ENCODE data around the gene GYG2. TPM values are rescaled to one million over a fixed set of nuclear protein-coding genes. Genes with fewer than 3 reads are reported as not detected.
"Not testable (repeated sequence)": the region's sequence is repeated elsewhere in the genome, so short reads cannot be mapped to it uniquely, and the experiment has no call there.

Gene GYG2
- total RNA-seq, 2 experiments from 2014 or later = not detected

DNA sequence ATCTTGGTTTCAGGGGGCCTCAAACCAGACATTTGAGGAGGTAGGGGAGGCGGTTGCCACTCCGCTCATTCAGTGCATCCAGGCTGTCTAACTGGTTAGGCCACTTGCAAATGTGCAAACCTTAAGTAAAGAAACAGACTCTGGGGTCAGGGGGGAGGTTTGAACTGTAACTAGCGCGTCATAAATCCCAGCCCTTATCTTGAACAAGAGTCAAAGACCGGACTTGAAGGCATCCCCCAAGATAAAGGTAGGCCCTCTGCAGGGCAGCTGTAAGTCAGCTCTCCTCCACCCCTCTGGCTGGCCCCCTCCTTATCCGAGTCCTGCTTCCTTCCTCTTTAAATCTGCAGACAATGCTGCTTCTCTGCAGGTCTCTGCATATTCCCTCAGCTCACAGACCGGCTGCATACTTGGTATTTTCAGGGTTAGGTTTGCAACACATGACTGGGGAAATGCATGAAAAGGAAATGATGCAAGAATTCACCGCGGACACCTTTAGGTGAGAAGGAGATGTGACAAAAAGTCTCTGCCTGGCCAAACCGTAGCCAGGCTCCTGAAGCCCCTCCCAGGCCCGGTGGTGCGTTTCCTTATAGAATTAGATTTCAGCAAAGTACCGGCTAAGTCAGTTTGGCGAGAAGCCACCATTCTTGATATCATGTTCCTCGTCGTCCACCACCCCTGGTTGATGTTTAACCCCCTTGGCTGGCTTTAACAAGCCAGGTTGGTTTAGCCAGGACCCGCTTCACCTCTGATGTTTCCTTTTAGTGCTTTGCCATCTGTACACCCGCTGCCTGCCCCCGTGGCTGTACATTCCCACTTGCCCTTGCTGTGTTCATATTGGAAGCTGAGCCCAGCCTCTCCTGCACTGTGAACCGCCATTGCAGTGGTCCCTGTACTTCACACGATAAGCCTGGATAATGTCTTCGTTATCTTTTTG is 69.2 kb downstream of the GYG2 start:
- not testable (repeated sequence) for H3K4me3 Mint-ChIP-seq, H3K9me3 Mint-ChIP-seq, DNase-seq, H3K4me1 Mint-ChIP-seq, H3K36me3 Mint-ChIP-seq, H3K27me3 Mint-ChIP-seq, H3K27ac Mint-ChIP-seq

DNA sequence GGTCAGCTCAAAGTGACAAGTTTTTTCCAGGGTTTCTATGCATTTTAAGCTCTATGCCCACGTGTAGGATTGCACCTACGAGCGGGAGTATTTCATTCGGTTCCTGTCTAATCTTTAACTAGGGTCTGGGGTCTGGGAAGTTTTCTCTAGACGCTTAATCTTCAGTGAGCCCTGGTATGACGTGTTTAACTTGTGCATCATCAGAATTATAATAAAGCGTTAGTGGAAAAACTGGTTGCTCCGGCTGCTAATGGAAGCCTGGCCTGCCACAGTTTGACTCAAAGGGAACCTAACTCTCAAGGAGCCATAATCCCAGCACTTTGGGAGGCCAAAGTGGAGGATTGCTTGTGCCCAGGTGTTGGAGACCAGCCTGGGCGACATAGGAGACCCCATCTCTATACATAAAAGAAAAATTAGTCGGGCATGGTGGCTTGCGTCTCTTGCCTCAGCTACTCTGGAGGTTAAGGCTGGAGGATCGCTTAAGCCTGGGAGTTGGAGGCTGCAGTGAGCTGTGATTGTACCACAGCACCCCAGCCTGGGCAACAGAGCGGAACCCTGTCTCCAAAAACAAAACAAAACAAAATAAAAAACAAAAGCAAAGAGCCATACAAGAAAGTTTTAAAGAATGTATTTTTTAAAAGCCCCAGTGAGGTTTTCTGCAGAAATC is 70.2 kb downstream of the GYG2 start:
- H3K4me1 Mint-ChIP-seq = peaks cover 3% of the 10 kb centered on the region
- H3K27ac Mint-ChIP-seq = no peak overlapping the region

DNA sequence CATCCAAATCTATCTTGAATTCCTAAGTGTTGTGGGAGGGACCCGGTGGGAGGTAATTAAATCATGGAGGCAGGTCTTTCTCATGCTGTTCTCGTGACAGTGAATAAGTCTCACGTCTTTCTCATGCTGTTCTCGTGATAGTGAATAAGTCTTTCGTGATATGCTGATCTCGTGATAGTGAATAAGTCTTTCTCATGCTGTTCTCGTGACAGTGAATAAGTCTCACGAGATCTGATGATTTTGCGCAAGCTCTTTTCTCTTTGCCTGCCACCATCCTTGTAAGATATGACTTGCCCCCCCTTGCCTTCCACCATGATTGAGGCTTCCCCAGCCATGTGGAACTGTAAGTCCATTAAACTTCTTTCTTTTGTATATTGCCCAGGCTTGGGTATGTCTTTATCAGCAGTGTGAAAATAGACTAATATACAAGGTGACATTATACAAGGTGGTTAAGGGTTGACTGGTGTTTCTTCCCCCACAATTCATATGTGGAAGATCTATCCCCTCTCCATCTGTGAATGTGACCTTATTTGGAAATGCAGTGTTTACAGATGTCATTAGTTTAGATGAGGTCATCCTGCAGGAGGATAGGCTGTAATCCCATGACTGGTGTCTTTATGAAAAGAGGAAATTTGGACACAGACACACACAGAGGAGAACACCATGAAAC is 72.8 kb downstream of the GYG2 start:
- Mint-ChIP-seq H3K9me3 (peaks cover 1% of the 10 kb centered on the region), H3K27ac (no peak overlapping the region), H3K4me3 (no peak overlapping the region), H3K27me3 (peaks cover 7% of the 10 kb centered on the region), H3K4me1 (peaks cover 3% of the 10 kb centered on the region), H3K36me3 (no peaks in the 10 kb centered on the region)
- DNase-seq = no peak

More for the DNA sequence above, 70.2 kb downstream of the GYG2 start:
- Mint-ChIP-seq H3K36me3 (no peaks in the 10 kb centered on the region), H3K9me3 (peaks cover 1% of the 10 kb centered on the region), H3K27me3 (peaks cover 4% of the 10 kb centered on the region), H3K4me3 (no peak overlapping the region)
- DNase-seq = no peak

DNA sequence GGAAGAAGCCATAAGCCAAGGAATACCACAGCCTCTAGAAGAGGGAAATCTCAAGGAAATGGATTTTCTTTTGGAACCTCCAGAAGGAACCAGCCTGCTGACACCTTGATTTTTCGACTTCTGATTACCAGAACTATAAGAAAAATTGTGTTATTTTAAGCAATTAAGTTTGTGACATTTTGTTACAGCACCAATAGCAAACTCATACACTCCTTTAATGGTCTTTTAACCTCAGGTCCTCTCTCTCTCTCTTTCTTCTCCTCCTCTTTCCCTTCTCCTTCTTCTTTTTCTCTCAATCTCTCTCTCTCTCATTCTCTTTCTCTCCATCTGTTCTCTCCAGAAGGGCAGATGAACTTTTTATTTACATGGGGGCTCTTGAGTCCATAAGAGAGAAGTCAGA is 74.1 kb downstream of the GYG2 start:
- H3K9me3 Mint-ChIP-seq = peaks cover 1% of the 10 kb centered on the region
- H3K36me3 Mint-ChIP-seq = no peaks in the 10 kb centered on the region
- no peak overlapping the region for H3K4me3 Mint-ChIP-seq
- DNase-seq = no peak
- peaks cover 7% of the 10 kb centered on the region for H3K27me3 Mint-ChIP-seq
- peaks cover 3% of the 10 kb centered on the region for H3K4me1 Mint-ChIP-seq
- H3K27ac Mint-ChIP-seq = no peak overlapping the region

DNA sequence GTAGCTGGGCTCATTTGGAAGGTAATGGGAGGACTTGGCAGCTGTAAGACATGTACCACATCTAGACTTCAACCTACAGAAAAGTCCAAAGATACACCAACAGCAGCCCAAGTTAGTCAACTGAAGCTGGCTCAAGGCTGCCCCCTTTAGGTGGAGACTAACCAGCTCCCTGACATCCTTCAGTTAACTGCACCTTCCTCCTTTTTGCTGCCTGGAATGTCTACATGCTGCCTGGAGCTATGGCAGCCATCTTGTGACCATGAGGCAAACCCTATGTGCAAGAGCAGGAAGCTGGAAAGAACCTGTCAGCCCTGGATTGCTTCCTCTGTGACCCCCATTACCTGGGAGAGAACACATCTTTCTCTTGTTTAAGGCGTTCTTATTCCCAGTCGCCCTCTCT is 74.6 kb downstream of the GYG2 start:
- DNase-seq = no peak
- Mint-ChIP-seq H3K27ac (no peak overlapping the region), H3K27me3 (peaks cover 7% of the 10 kb centered on the region), H3K4me3 (no peak overlapping the region), H3K4me1 (peaks cover 1% of the 10 kb centered on the region), H3K9me3 (peaks cover 1% of the 10 kb centered on the region), H3K36me3 (no peaks in the 10 kb centered on the region)

DNA sequence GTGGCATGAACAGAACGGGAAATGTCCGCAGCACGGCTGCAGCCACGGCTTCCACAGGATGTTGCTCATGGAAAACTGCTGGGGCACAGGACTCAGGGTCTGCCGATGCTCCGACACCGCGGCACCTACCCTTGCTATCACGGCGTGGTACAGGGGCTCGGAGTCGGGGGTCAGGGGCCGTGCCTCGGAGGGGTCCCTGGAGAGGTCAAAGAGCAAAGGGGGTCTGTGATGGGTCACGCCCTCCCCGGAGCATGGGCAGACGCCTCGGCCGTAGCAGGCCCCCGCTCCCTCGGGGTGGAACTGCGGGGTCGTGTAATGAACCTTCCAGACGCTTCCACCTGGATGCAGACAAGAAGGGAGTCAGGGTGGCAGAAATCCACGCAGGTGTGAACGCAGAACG is 78.6 kb downstream of the GYG2 start:
- H3K4me1 Mint-ChIP-seq = no peaks in the 10 kb centered on the region
- H3K9me3 Mint-ChIP-seq = peaks cover 1% of the 10 kb centered on the region
- no peaks in the 10 kb centered on the region for H3K36me3 Mint-ChIP-seq

DNA sequence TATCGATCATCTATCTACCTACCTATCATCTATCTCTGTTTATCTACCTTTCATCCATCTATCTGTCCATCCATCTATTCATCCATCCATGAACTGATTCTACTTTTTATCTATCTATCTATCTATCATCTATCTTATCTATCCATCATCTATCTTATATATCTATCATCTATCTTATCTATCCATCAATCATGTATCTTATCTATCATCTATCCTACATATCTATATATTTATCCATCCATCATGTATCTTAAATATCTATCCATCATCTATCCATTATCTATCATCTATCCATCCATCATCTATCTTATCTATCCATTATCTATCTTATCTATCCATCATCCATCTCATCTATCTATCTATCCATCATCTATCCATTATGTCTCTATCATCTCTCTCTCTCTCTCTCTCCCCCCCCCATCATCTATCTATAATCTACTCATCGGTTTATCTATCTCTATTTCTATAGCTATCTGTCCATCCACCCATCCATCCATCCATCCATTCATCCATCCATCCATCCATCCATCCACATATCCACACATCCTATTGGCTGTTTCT is 79.5 kb downstream of the GYG2 start:
- Mint-ChIP-seq H3K27me3 (peaks cover 3% of the 10 kb centered on the region), H3K4me3 (no peak overlapping the region), H3K4me1 (no peaks in the 10 kb centered on the region), H3K36me3 (no peaks in the 10 kb centered on the region), H3K9me3 (no peaks in the 10 kb centered on the region), H3K27ac (no peak overlapping the region)
- no peak for DNase-seq

More for the DNA sequence above, 78.6 kb downstream of the GYG2 start:
- Mint-ChIP-seq H3K27ac (no peak overlapping the region), H3K27me3 (peaks cover 3% of the 10 kb centered on the region), H3K4me3 (no peak overlapping the region)
- DNase-seq = no peak

DNA sequence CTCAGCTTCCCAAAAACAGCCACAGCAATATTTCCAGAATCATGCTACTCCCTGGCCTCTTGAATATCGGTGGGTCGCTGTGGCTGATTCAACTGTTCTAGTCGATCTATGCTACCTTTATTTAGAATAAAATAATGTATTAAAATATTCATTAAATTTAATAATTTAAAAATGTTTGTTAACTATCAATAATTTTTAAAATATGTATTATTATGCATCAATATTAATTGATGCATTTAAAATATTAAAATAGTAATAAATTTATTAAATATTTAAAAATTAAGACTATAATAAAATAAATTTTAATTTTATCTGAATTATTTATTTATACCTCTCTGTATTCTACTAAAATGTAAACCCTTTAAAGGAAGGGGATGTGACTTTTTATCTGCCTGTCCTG is 81.4 kb downstream of the GYG2 start:
- Mint-ChIP-seq H3K27me3 (no peaks in the 10 kb centered on the region), H3K4me1 (no peaks in the 10 kb centered on the region), H3K36me3 (no peaks in the 10 kb centered on the region), H3K9me3 (no peaks in the 10 kb centered on the region), H3K4me3 (no peak overlapping the region), H3K27ac (no peak overlapping the region)
- DNase-seq = no peak

DNA sequence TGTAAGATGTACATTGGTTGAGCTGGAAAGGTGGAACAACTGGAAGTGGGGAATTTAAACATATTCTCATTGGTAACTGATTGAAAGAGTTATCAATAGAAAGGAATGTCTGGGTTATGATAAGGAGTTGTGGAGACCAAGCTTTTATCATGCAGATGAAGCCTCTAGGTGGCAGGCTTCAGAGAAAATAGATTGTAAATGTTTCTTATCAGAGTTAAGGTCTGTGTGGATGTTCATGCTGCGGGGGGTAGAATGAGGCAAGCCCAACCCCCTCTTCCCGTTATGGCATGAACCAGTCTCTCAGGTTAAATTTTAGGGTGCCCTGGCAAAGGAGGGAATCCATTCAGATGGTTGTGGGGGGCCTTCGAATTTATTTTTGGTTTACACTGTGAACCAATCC is 84.4 kb downstream of the GYG2 start:
- H3K9me3 Mint-ChIP-seq = no peaks in the 10 kb centered on the region
- no peaks in the 10 kb centered on the region for H3K36me3 Mint-ChIP-seq
- DNase-seq = no peak
- H3K27ac Mint-ChIP-seq = no peak overlapping the region
- no peak overlapping the region for H3K4me3 Mint-ChIP-seq
- H3K4me1 Mint-ChIP-seq = no peaks in the 10 kb centered on the region
- H3K27me3 Mint-ChIP-seq = no peaks in the 10 kb centered on the region

DNA sequence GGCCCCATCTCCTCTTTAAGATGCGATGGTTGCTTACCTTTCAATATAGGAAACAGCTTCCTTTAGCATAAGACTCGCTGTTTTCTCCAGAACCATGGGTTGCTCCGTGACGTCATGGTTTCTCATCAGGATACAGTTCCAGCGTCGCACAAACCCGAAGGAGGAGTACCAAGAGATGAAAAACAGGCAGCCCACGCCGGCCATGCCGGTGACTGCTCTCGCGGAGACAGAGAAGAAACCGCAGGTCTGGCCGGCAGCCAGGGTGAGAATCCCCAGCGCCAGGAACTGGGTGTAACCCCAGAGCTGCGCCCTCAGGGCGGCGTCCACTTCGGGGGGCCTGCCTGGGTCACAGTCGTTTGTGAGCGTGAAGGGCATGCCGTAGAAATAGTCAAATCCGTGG is 89.0 kb downstream of the GYG2 start:
- H3K27ac Mint-ChIP-seq = no peak overlapping the region
- no peak for DNase-seq
- no peaks in the 10 kb centered on the region for H3K36me3 Mint-ChIP-seq
- no peak overlapping the region for H3K4me3 Mint-ChIP-seq
- H3K4me1 Mint-ChIP-seq = no peaks in the 10 kb centered on the region
- no peaks in the 10 kb centered on the region for H3K9me3 Mint-ChIP-seq
- no peaks in the 10 kb centered on the region for H3K27me3 Mint-ChIP-seq

DNA sequence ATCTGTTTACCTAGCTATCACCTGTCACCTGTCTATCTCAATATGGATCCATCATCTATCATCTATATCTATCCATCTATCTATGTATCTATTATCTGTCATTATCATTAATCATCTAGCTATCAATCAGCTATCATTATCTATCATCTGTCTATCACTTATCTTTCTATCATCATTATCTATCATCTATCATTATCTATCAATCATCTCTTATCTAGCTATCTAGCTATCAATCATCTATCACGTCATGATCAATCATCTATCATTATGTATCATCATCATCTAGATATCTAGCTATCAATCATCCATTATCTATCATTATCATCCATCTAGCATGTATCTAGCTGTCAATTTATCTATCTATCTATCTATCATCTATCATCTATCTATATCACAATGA is 92.5 kb downstream of the GYG2 start:
- no peaks in the 10 kb centered on the region for H3K4me1 Mint-ChIP-seq
- no peaks in the 10 kb centered on the region for H3K36me3 Mint-ChIP-seq
- no peak overlapping the region for H3K27ac Mint-ChIP-seq
- DNase-seq = no peak
- no peak overlapping the region for H3K4me3 Mint-ChIP-seq
- H3K27me3 Mint-ChIP-seq = no peaks in the 10 kb centered on the region
- no peaks in the 10 kb centered on the region for H3K9me3 Mint-ChIP-seq

DNA sequence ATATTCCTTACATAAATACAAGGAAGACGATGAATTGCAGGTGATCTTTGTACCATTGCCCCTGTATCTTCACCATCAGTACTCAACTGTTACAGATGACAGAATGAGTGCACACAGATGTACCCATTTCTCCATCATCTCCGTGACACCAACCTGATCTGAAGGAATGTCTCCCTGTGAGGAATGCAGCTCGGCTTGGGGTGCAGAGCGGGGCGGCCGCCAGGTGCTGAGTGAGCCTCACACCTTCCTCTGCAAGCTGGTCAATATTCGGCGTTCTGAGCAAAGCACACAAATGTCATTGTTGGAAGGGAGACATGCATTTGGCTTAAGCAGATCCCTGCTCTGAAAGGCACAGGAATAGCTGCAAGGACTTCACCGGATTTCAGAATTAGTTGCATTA is 93.0 kb downstream of the GYG2 start:
- H3K27me3 Mint-ChIP-seq = no peaks in the 10 kb centered on the region
- no peak for DNase-seq
- no peak overlapping the region for H3K27ac Mint-ChIP-seq
- no peaks in the 10 kb centered on the region for H3K9me3 Mint-ChIP-seq
- no peaks in the 10 kb centered on the region for H3K4me1 Mint-ChIP-seq
- H3K36me3 Mint-ChIP-seq = no peaks in the 10 kb centered on the region
- no peak overlapping the region for H3K4me3 Mint-ChIP-seq

DNA sequence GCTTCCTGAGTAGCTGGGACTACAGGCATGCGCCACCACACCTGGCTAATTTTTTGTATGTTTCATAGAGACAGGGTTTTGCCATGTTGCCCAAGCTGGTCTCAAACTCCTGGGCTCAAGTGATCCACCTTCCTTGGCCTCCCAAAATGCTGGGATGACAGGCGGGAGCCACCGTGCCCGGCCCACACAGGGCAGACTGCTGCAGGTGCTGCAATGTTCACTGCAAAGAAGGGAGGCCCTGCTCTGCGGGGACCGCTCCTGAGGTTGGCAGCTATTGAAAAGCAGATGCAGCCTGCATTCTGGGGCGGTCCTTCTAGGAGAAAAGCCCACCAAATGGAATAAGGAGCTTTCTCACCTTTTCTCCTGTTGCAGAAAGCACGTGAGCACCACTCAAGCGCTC is 95.4 kb downstream of the GYG2 start:
- H3K4me1 Mint-ChIP-seq = no peaks in the 10 kb centered on the region
- no peaks in the 10 kb centered on the region for H3K36me3 Mint-ChIP-seq
- H3K9me3 Mint-ChIP-seq = no peaks in the 10 kb centered on the region
- no peaks in the 10 kb centered on the region for H3K27me3 Mint-ChIP-seq
- no peak overlapping the region for H3K4me3 Mint-ChIP-seq
- DNase-seq = no peak
- no peak overlapping the region for H3K27ac Mint-ChIP-seq

DNA sequence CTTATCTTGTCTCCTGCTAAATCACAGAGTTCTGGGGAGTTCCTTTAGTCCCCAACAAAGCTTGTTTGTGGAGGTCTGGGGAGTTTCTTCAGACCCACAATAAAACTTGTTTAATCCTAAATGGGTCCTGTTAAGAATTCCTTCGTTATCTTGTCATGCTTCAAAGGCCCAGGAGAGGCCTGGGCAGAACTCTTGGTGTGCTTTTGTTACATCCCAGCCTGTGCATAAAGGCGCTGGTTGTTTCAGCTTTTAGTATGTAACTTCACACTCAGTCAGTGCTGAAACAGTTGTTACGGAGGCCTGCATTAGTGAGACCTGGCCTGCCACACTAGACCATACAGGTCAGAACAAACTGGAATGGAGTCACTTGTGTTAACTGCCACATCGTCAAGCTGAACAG is 97.5 kb downstream of the GYG2 start:
- not testable (repeated sequence) for H3K9me3 Mint-ChIP-seq, DNase-seq, H3K27ac Mint-ChIP-seq, H3K4me1 Mint-ChIP-seq, H3K27me3 Mint-ChIP-seq, H3K4me3 Mint-ChIP-seq, H3K36me3 Mint-ChIP-seq

DNA sequence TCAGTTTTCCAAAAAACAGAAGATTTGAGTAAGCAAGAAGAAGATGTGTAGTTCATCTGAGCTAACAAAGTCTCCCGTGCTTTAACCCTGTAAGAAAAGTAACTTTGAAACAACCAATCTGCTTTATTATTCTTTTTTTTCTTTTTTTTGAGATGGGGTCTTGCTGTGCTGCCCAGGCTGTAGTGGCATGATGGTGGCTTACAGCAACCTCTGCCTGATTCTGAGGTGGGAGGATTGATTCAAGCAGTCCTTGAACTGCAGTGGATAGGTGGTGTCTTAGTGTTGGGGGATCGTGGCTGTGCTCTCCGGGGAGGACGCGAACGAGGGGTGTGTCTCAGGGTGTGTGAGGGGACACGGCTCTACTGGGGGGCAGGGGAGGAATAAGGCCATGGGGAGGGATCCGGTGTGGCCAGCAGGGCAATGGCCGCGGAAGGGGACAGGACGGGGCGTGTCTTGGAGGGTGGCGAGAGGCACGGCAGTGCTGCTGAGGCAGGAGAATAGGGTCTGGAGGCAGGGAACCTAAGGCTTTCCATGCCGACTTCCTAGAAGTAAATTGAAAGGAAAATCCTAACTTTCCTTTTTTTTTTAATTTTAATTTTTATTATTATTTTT is 98.0 kb downstream of the GYG2 start:
- Mint-ChIP-seq H3K27ac (no peak overlapping the region), H3K36me3 (no peaks in the 10 kb centered on the region), H3K9me3 (peaks cover 2% of the 10 kb centered on the region), H3K27me3 (peaks cover 4% of the 10 kb centered on the region), H3K4me3 (no peak overlapping the region), H3K4me1 (no peaks in the 10 kb centered on the region)
- no peak for DNase-seq
